Measurements from ENCODE around the gene ITGB1BP1. TPM values are rescaled to one million over a fixed set of nuclear protein-coding genes. Genes with fewer than 3 reads are reported as not detected.

ITGB1BP1 gene
- 10 to 100 TPM; 65.9 to 97.3 (median 89.0) TPM for total RNA-seq

- H3K4me1 ChIP-seq, result peaks cover 0 to 63% (median 22%) of the 10 kb centered on the region in 4 donors
- H3K9me3 ChIP-seq, result no peaks in the 10 kb centered on the region
- 0 to 1% methylated on average over 38 to 50 of the region's 91 CpGs for WGBS, 2 donors
These were observed at the start of gene ITGB1BP1, which contains the start of gene CPSF3 for GRCh38 chr2:9423100-9423921. Gene ITGB1BP1 (minus strand): TSS chr2:9423528. CDS start chr2:9418697, 4,831 bp downstream. Gene CPSF3 (plus strand): TSS chr2:9423654. CDS start chr2:9423774, 120 bp downstream.

GRCh38 chr2:9472511-9472910 is 49.2 kb upstream of the ITGB1BP1 start:
- Histone ChIP-seq H3K4me3 (no peak overlapping the region), H3K9me3 (no peaks in the 10 kb centered on the region), H3K36me3 (peaks cover 0 to 46% (median 0%) of the 10 kb centered on the region in 3 donors), H3K27ac (no peak overlapping the region), H3K27me3 (no peaks in the 10 kb centered on the region), H3K4me1 (peaks cover 0 to 31% (median 16%) of the 10 kb centered on the region in 4 donors)
- 74 to 81% methylated on average over 9 of the region's 9 CpGs for WGBS, 2 donors
- DNase-seq (ENCODE audit: low spot score in 2 of 2), result no peak
- no peak for TF ChIP-seq CTCF (IDR thresholded peaks at IDR 0.05)

More at GRCh38 chr2:9423100-9423921, at the start of gene ITGB1BP1, which contains the start of gene CPSF3:
- TF ChIP-seq POLR2A (IDR thresholded peaks at IDR 0.05) (peak; percentile 65 to 92), CTCF (IDR thresholded peaks at IDR 0.05) (peak in 3 of 5 experiments; percentile 13 to 85 (median 63)), EP300 (IDR thresholded peaks at IDR 0.05) (peak; percentile 80 to 93)
- Histone ChIP-seq H3K27ac (peak within 1 kb of the TSS; percentile 87 to 98 (median 95)), H3K4me3 (peak within 1 kb of the TSS; percentile 67 to 97 (median 80)), H3K36me3 (peaks cover 0 to 1% (median 0%) of the 10 kb centered on the region in 3 donors), H3K27me3 (no peaks in the 10 kb centered on the region)
- peak; percentile 92 for DNase-seq (ENCODE audit: low spot score in 2 of 2)

- Histone ChIP-seq H3K4me1 (peaks cover 0 to 18% (median 15%) of the 10 kb centered on the region in 4 donors), H3K27me3 (no peaks in the 10 kb centered on the region), H3K4me3 (no peak overlapping the region), H3K36me3 (peaks cover 0 to 40% (median 0%) of the 10 kb centered on the region in 3 donors), H3K9me3 (no peaks in the 10 kb centered on the region), H3K27ac (no peak overlapping the region)
- no peak for TF ChIP-seq POLR2A (IDR thresholded peaks at IDR 0.05)
- no peak for TF ChIP-seq EP300 (IDR thresholded peaks at IDR 0.05)
- no peak for TF ChIP-seq CTCF (IDR thresholded peaks at IDR 0.05)
- WGBS, 2 donors, result 87 to 92% methylated on average over 5 of the region's 5 CpGs
- no peak for DNase-seq (ENCODE audit: low spot score in 2 of 2)
These were observed 47.9 kb upstream of the ITGB1BP1 start for GRCh38 chr2:9471206-9471605.

GRCh38 chr2:9467687-9468086 is 44.4 kb upstream of the ITGB1BP1 start:
- no peak for DNase-seq (ENCODE audit: low spot score in 2 of 2)
- Histone ChIP-seq H3K27me3 (no peaks in the 10 kb centered on the region), H3K36me3 (peaks cover 0 to 56% (median 0%) of the 10 kb centered on the region in 3 donors), H3K4me3 (no peak overlapping the region), H3K4me1 (no peaks in the 10 kb centered on the region), H3K27ac (no peak overlapping the region), H3K9me3 (no peaks in the 10 kb centered on the region)
- TF ChIP-seq POLR2A (IDR thresholded peaks at IDR 0.05), result no peak
- no peak for TF ChIP-seq EP300 (IDR thresholded peaks at IDR 0.05)
- 85 to 88% methylated on average over 10 of the region's 10 CpGs for WGBS, 2 donors

- Histone ChIP-seq H3K4me3 (no peak overlapping the region), H3K9me3 (no peaks in the 10 kb centered on the region), H3K36me3 (peaks cover 0 to 54% (median 0%) of the 10 kb centered on the region in 3 donors), H3K27me3 (no peaks in the 10 kb centered on the region), H3K27ac (no peak overlapping the region), H3K4me1 (no peaks in the 10 kb centered on the region)
- TF ChIP-seq CTCF (IDR thresholded peaks at IDR 0.05) (no peak), POLR2A (IDR thresholded peaks at IDR 0.05) (no peak), EP300 (IDR thresholded peaks at IDR 0.05) (no peak)
- 80 to 94% methylated on average over 31 to 46 of the region's 46 CpGs for WGBS, 2 donors
- DNase-seq (ENCODE audit: low spot score in 2 of 2), result no peak
These were observed 42.9 kb upstream of the ITGB1BP1 start for GRCh38 chr2:9466147-9466683.

Measured in tibial nerve (tissue), 4 donors.